Measurements from ENCODE around the gene SLC39A3. TPM values are rescaled to one million over a fixed set of nuclear protein-coding genes. Genes with fewer than 3 reads are reported as not detected.

Gene SLC39A3
- total RNA-seq, 1 experiment from 2014 or later: 32.4 TPM

GRCh38 chr19:2699413-2700140 is 40.2 kb downstream of the SLC39A3 start:
- Histone ChIP-seq H3K4me2 (ENCODE audit: insufficient read depth, insufficient read length, low read length) (no peak overlapping the region), H3K14ac (ENCODE audit: insufficient read depth, low read length) (no peak overlapping the region), H3K27ac (ENCODE audit: insufficient read length, low read depth, low read length) (no peak overlapping the region), H2BK20ac (ENCODE audit: low read depth, low read length, poor library complexity, severe bottlenecking) (no peak overlapping the region), H4K5ac (ENCODE audit: insufficient read length, low read depth, low read length) (no peak overlapping the region), H3K23ac (ENCODE audit: insufficient read length, low read depth, low read length) (no peak overlapping the region), H4K20me1 (ENCODE audit: control insufficient read depth, insufficient read depth, insufficient read length) (no peaks in the 10 kb centered on the region), H3K18ac (ENCODE audit: insufficient read length, low read depth, low read length) (no peak overlapping the region), H3K27me3 (ENCODE audit: insufficient read depth, low read length) (peaks cover 6% of the 10 kb centered on the region; the same call in 1 of the 2 replicates), H3K9ac (ENCODE audit: extremely low read depth, insufficient read length, low read length) (no peak overlapping the region), H3K4me1 (ENCODE audit: insufficient read depth, low read length) (no peaks in the 10 kb centered on the region), H3K9me3 (ENCODE audit: control insufficient read depth, low read depth, low read length) (no peaks in the 10 kb centered on the region), H3K4ac (ENCODE audit: low read depth, low read length) (no peak overlapping the region), H2BK15ac (ENCODE audit: low read depth, low read length) (no peak overlapping the region), H4K91ac (ENCODE audit: insufficient read length, low read depth, low read length) (no peak overlapping the region), H3K79me1 (ENCODE audit: insufficient read depth, low read depth, low read length, poor library complexity, severe bottlenecking) (no peaks in the 10 kb centered on the region), H4K8ac (replicated peaks; ENCODE audit: insufficient read length, low read depth, low read length) (no peak overlapping the region), H3K23me2 (ENCODE audit: insufficient read length, low read depth, low read length, poor library complexity, severe bottlenecking) (peaks cover 7% of the 10 kb centered on the region), H2AK5ac (ENCODE audit: insufficient read length, low read length) (no peak overlapping the region), H3T11ph (ENCODE audit: low read length) (no peak overlapping the region), H2BK5ac (ENCODE audit: insufficient read length, low read length) (no peak overlapping the region), H3K56ac (ENCODE audit: insufficient read length, low read depth, low read length) (no peak overlapping the region), H2AFZ (ENCODE audit: low read length) (no peak overlapping the region), H3K79me2 (ENCODE audit: insufficient read depth, low read length) (no peaks in the 10 kb centered on the region), H2BK120ac (ENCODE audit: low read depth, low read length, poor library complexity, severe bottlenecking) (no peak overlapping the region), H2BK12ac (ENCODE audit: insufficient read length, low read depth, low read length) (no peak overlapping the region)
- DNase-seq: no peak
- Mint-ChIP-seq H3K36me3 (ENCODE audit: insufficient read depth in 1 of 3, low read depth in 3 of 3) (no peaks in the 10 kb centered on the region; a peak in 1 of 7 replicates), H3K9me3 (no peaks in the 10 kb centered on the region), H3K4me1 (peaks cover 12 to 17% of the 10 kb centered on the region in 2 experiments), H3K4me3 (no peak overlapping the region), H3K27me3 (ENCODE audit: low read depth) (peaks cover 30% of the 10 kb centered on the region), H3K27ac (no peak overlapping the region)
- TF ChIP-seq, protein P1, sequence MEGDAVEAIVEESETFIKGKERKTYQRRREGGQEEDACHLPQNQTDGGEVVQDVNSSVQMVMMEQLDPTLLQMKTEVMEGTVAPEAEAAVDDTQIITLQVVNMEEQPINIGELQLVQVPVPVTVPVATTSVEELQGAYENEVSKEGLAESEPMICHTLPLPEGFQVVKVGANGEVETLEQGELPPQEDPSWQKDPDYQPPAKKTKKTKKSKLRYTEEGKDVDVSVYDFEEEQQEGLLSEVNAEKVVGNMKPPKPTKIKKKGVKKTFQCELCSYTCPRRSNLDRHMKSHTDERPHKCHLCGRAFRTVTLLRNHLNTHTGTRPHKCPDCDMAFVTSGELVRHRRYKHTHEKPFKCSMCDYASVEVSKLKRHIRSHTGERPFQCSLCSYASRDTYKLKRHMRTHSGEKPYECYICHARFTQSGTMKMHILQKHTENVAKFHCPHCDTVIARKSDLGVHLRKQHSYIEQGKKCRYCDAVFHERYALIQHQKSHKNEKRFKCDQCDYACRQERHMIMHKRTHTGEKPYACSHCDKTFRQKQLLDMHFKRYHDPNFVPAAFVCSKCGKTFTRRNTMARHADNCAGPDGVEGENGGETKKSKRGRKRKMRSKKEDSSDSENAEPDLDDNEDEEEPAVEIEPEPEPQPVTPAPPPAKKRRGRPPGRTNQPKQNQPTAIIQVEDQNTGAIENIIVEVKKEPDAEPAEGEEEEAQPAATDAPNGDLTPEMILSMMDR (conservative IDR thresholded peaks at IDR 0.05): no peak
- WGBS (ENCODE audit: extremely low coverage, insufficient read length, low lambda C conversion rate): no CpG with 5 or more reads among the region's 15 CpGs
